Body of pancreas (tissue), 4 donors: ENCODE results near the gene POU2AF2.

Experiments used
- POLR2A ChIP-seq, 3 donors: fragments of 450-650 bp; IDR thresholded peaks; one replicate each; pipeline ENCODE4 v1.6.1; 2016; ENCODE audit warnings: antibody characterized with exemption in 3 of 3, mild to moderate bottlenecking in 2 of 3
- TF ChIP-seq, protein P1 (sequence below), 7 experiments: fragments of 450-650 bp in 4 of 7; fragments of 200-600 bp in 3 of 7; sonication (generic) in 3 of 7; IDR thresholded peaks; one replicate each; pipeline ENCODE4 v1.5.1; 2016 to 2019; ENCODE audit warnings: antibody characterized with exemption in 7 of 7

DNA sequence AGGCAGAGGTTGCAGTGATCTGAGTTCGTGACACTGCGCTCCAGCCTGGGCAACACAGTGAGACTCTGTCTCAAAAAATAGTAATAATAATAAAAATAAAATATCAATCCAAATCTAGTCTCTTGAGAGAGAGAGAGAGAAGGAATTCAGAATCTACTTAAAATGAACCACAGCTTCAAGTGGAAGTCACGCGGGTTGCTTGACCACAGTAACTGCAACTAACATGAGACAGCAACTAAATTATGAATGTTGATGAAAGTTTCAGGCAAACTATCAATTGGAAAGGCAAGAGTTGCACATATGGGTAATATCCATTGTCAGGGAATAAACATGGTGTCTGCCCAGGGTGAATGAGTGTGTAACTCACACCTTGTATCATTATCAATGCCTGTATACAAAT lies 12.5 kb downstream of the POU2AF2 start:
- TF ChIP-seq, protein P1, sequence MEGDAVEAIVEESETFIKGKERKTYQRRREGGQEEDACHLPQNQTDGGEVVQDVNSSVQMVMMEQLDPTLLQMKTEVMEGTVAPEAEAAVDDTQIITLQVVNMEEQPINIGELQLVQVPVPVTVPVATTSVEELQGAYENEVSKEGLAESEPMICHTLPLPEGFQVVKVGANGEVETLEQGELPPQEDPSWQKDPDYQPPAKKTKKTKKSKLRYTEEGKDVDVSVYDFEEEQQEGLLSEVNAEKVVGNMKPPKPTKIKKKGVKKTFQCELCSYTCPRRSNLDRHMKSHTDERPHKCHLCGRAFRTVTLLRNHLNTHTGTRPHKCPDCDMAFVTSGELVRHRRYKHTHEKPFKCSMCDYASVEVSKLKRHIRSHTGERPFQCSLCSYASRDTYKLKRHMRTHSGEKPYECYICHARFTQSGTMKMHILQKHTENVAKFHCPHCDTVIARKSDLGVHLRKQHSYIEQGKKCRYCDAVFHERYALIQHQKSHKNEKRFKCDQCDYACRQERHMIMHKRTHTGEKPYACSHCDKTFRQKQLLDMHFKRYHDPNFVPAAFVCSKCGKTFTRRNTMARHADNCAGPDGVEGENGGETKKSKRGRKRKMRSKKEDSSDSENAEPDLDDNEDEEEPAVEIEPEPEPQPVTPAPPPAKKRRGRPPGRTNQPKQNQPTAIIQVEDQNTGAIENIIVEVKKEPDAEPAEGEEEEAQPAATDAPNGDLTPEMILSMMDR (IDR thresholded peaks at IDR 0.05): no peak
- no peak for TF ChIP-seq POLR2A (IDR thresholded peaks at IDR 0.05)
